HFFc6 (cell line): ENCODE results near the gene TADA2B. TPM values are rescaled to one million over a fixed set of nuclear protein-coding genes. Genes with fewer than 3 reads are reported as not detected.

Source experiments
- DNase-seq: peaks from one replicate; pipeline ENCODE4 v3.0.0-alpha.2; 2018
- H3K27ac Mint-ChIP-seq: 2 replicates; pipeline ENCODE4 v1.8.0; 2020; ENCODE audit warnings: mild to moderate bottlenecking, mixed read lengths
- H3K27me3 Mint-ChIP-seq: 2 replicates; pipeline ENCODE4 v1.8.0; 2021; ENCODE audit warnings: mild to moderate bottlenecking, moderate library complexity, mixed read lengths; ENCODE audit not compliant: insufficient read depth
- H3K36me3 Mint-ChIP-seq: 2 replicates; pipeline ENCODE4 v1.8.0; 2021; ENCODE audit warnings: low read depth, mixed read lengths
- H3K4me1 Mint-ChIP-seq: 2 replicates; pipeline ENCODE4 v1.8.0; 2020; ENCODE audit warnings: low read depth, mixed read lengths
- H3K4me3 Mint-ChIP-seq: 2 replicates; pipeline ENCODE4 v1.8.0; 2020; ENCODE audit warnings: mild to moderate bottlenecking, moderate library complexity, mixed read lengths
- H3K9me3 Mint-ChIP-seq: 2 replicates; pipeline ENCODE4 v1.8.0; 2020; ENCODE audit warnings: mild to moderate bottlenecking, mixed read lengths
- CTCF ChIP-seq: fragments of 200-600 bp; sonication (generic); IDR thresholded peaks from 2 replicates; pipeline ENCODE4 v1.5.0; 2021; ENCODE audit warnings: antibody characterized with exemption, mild to moderate bottlenecking
- total RNA-seq, 6 experiments: library from RNA; stranded (reverse); fragmentation: NEBNext Ultra II Directional; extraction: Animal tissue kit (Norgen Biotek cat#: 25700); gene quantifications; 2 replicates in 1 of 6; 3 replicates in 5 of 6; pipeline ENCODE4 v1.2.3, GENCODE V29; 2021

Gene TADA2B
- total RNA-seq, 6 experiments from 2014 or later = 15.5 to 19.9 (median 17.9) TPM

DNA sequence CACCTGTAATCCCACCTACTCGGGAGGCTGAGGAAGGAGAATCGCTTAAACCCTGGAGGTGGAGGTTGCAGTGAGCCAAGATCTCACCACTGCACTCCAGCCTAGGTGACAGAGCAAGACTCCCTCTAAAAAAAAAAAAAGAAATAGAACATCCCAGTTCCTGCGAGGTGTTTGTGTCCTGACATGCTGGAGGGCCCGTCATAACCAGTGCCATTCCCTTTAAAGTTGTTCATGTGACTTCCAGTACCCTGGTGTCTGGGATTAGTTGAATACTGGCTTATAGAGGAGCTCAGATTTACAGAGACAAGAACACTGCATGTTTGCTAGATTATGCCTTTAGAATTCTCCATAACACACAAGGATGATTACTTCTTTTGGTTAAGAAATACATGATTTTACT lies 37.6 kb upstream of the TADA2B start:
- H3K27me3 Mint-ChIP-seq = peaks cover 2% of the 10 kb centered on the region; the same call in 1 of the 2 replicates
- H3K27ac Mint-ChIP-seq = no peak overlapping the region

GRCh38 chr4:7006411-7006810 lies 36.8 kb upstream of the TADA2B start:
- H3K4me1 Mint-ChIP-seq = no peaks in the 10 kb centered on the region
- no peaks in the 10 kb centered on the region for H3K9me3 Mint-ChIP-seq
- H3K36me3 Mint-ChIP-seq = peaks cover 26% of the 10 kb centered on the region
- no peak for DNase-seq
- H3K27ac Mint-ChIP-seq = peak overlapping the region; percentile 49; the same call in 1 of the 2 replicates
- no peaks in the 10 kb centered on the region for H3K27me3 Mint-ChIP-seq
- H3K4me3 Mint-ChIP-seq = no peak overlapping the region
- TF ChIP-seq CTCF = no peak

More for the DNA sequence above, 37.6 kb upstream of the TADA2B start:
- no peak for DNase-seq
- TF ChIP-seq CTCF = no peak
- H3K9me3 Mint-ChIP-seq = no peaks in the 10 kb centered on the region
- H3K4me3 Mint-ChIP-seq = no peak overlapping the region
- H3K36me3 Mint-ChIP-seq = peaks cover 24% of the 10 kb centered on the region
- H3K4me1 Mint-ChIP-seq = no peaks in the 10 kb centered on the region

DNA sequence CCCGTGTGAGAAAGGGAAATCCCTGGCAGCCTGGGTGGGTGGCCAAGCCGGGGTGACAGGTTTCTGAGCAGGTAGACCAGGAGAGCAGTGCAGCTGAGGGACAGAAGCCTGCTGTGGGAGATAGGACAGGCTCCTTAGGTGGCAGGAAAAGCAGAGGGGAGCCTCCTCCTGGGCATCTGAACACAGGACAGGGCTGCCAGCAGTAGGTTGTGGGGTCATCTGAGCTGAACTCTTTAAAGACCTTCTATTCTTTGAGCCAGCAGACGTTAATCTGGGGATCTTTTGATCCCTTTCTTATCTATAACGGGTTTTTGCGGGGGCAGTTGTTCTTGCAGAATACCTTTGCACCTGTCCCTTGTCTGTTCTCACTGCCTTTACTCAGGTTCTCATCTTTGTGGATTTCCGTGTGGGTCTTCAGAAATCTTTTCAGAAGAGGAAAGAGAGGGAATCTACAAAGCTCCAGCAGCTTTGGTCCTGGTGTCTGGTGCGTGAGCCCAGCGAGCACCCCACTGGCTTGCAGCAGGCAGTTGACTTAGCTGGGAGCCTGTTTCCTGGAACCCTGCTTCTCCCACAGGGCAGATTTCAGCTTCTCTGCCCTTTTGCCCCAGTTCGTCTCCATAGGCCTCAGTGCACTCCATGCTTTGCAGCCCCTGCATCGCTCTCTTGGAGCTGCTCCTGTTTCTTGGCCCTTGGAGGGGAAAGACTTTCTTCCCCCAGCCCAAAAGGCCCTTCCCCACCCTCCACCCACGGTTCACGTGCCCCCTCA lies 35.8 kb upstream of the TADA2B start:
- no peak for TF ChIP-seq CTCF
- Mint-ChIP-seq H3K4me1 (no peaks in the 10 kb centered on the region), H3K36me3 (peaks cover 17% of the 10 kb centered on the region), H3K27me3 (no peaks in the 10 kb centered on the region), H3K9me3 (no peaks in the 10 kb centered on the region), H3K27ac (no peak overlapping the region), H3K4me3 (no peak overlapping the region)
- DNase-seq = no peak

DNA sequence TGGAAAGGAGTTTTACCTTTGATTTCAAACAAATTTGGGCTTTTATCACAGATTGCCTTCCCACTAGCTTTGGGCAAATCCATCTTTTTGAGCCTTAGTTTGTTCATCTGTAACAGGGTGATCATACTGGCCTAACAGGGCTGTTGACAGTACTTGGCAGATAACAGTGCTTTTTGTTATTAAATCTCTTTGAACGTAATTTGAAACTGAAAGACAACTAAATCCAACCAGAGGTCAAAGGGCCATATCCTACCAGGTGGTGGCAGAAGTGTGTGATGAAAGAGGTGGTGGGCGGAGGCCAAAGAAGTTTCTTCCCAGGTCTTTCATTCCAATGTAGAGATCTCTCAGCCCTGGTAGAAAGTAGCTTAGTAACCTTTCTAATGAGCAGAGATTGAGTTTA lies 35.2 kb upstream of the TADA2B start:
- Mint-ChIP-seq H3K27me3 (no peaks in the 10 kb centered on the region), H3K27ac (no peak overlapping the region), H3K4me1 (no peaks in the 10 kb centered on the region), H3K9me3 (no peaks in the 10 kb centered on the region), H3K4me3 (no peak overlapping the region), H3K36me3 (peaks cover 14% of the 10 kb centered on the region)
- DNase-seq = no peak
- TF ChIP-seq CTCF = no peak

DNA sequence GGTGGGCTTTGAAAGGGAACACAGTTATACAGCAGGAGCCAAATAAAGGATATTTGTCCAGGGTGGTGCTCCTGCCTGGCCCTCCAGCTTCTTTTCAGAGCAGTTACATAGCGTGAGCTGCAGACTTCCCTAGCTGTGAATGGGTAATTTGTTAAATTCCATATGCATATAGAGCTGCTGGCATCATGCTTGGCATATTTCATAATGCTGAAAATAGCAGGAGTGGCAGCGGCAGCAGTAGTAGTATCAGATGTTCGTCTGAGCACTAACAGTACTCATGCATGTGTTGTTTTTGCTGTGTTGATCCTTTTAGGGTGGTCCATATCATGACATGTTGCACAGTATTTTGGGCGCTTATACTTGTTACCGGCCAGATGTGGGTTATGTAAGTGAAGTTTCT lies 33.6 kb upstream of the TADA2B start:
- Mint-ChIP-seq H3K4me3 (no peak overlapping the region), H3K27me3 (no peaks in the 10 kb centered on the region), H3K36me3 (peaks cover 18% of the 10 kb centered on the region), H3K9me3 (no peaks in the 10 kb centered on the region), H3K27ac (no peak overlapping the region), H3K4me1 (no peaks in the 10 kb centered on the region)
- no peak for DNase-seq
- TF ChIP-seq CTCF = no peak
